Lung (tissue), 12 donors: Measurements from ENCODE around the gene LDLRAD4. TPM values are rescaled to one million over a fixed set of nuclear protein-coding genes. Genes with fewer than 3 reads are reported as not detected.

Experiments
- ATAC-seq: fragments of 200-7000 bp; cut with Tn5 transposase; one replicate; pipeline ENCODE4 v1.9.1; 2020; ENCODE audit warnings: moderate number of reproducible peaks; ENCODE audit not compliant: insufficient read depth, low FRiP score
- DNase-seq, 3 donors: peaks; one replicate each; pipeline ENCODE4 v3.0.0-alpha.2; 2013 to 2017
- H3K27ac ChIP-seq, 2 donors: one replicate each; pipeline ENCODE4 v1.5.1; 2013; ENCODE audit warnings: mild to moderate bottlenecking in 2 of 2, moderate library complexity in 2 of 2, control low read depth in 1 of 2, inconsistent platforms in 1 of 2, low read depth in 1 of 2, low read length in 1 of 2
- H3K27me3 ChIP-seq, 3 donors: one replicate each; pipeline ENCODE4 v1.5.1; 2013; ENCODE audit warnings: low read length in 2 of 3; ENCODE audit not compliant: control insufficient read depth in 3 of 3, insufficient read depth in 3 of 3
- H3K36me3 ChIP-seq, 4 donors: one replicate each; pipeline ENCODE4 v1.5.1; 2013; ENCODE audit warnings: low read length in 4 of 4, mild to moderate bottlenecking in 1 of 4, moderate library complexity in 1 of 4; ENCODE audit not compliant: control insufficient read depth in 4 of 4, insufficient read depth in 4 of 4
- H3K4me1 ChIP-seq, 5 donors: one replicate each; pipeline ENCODE4 v1.5.1; 2013; ENCODE audit warnings: low read length in 5 of 5, mild to moderate bottlenecking in 2 of 5, moderate library complexity in 1 of 5; ENCODE audit not compliant: control insufficient read depth in 5 of 5, insufficient read depth in 5 of 5
- H3K4me3 ChIP-seq: one replicate; pipeline ENCODE4 v1.5.1; 2013; ENCODE audit warnings: mild to moderate bottlenecking, control low read depth, moderate library complexity
- H3K9ac ChIP-seq, 2 donors: one replicate each; pipeline ENCODE4 v1.5.1; 2013; ENCODE audit warnings: low read length in 2 of 2, control low read depth in 1 of 2; ENCODE audit not compliant: insufficient read depth in 1 of 2
- H3K9me3 ChIP-seq, 4 donors: one replicate each; pipeline ENCODE4 v1.5.1; 2013; ENCODE audit warnings: low read length in 3 of 4, mild to moderate bottlenecking in 1 of 4, moderate library complexity in 1 of 4; ENCODE audit not compliant: control insufficient read depth in 4 of 4, insufficient read depth in 3 of 4
- WGBS, 2 donors: extraction: QIAGEN DNeasy Blood & Tissue Kit; methylation state at CpG; one replicate each; pipeline ENCODE4 v1.1.7; 2013; 5-methylcytosine and 5-hydroxymethylcytosine counted together
- polyA plus RNA-seq, 2 donors: library from polyadenylated mRNA; stranded (reverse); fragments of 200-250 nt; gene quantifications; one replicate each; pipeline ENCODE4 v1.2.1, GENCODE V29; 2013
- total RNA-seq, 2 donors: library from RNA; depleted of rRNA in 1 of 2; stranded (reverse); fragments of >200 nt in 1 of 2; gene quantifications; one replicate each; pipeline ENCODE4 v1.2.1, GENCODE V29; 2014 to 2021
- TF ChIP-seq, protein P1 (sequence below): IDR thresholded peaks from 2 replicates; pipeline ENCODE4 v1.5.1; 2012; ENCODE audit warnings: mild to moderate bottlenecking; ENCODE audit errors: control extremely low read depth, extremely low read depth
- donor health status: control.
- donor health status: control.
- donor health status: Bipolar disorder and iron deficiency.
- donor health status: healthy.
- donor health status: DM: yes; HTN: yes; CAD: no.

LDLRAD4 gene
- total and polyA plus RNA-seq, 4 donors = 3.2 to 62.4 (median 19.9) TPM

DNA sequence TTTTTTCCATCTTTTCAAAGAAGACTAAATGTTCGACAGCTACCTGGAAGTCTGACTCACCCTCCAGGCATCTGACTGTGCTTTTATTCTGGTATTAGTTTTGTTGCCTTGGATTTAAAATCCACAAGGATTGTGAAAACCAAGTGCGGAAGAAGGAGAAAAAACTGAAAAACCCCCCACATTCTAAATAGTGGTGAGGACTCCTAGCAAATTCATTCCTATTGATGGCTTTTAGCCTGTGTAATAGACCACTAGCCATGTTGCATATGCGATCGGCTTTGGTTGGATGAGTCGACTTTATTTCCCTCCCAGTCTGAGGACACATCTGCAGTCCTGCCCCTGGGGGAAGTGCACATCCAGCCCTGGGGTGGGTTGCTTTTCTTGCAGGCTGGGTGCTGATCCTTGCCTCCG lies 16.9 kb downstream of the LDLRAD4 start:
- H3K4me1 ChIP-seq = peaks cover 0 to 35% (median 4%) of the 10 kb centered on the region in 5 donors
- H3K9ac ChIP-seq = no peak overlapping the region
- no peak for ATAC-seq
- no peaks in the 10 kb centered on the region for H3K27me3 ChIP-seq
- peak in 1 of 3 donors; percentile 13 for DNase-seq
- H3K27ac ChIP-seq = no peak overlapping the region
- WGBS, 2 donors = 68 to 76% methylated on average over 6 of the region's 6 CpGs
- H3K4me3 ChIP-seq = no peak overlapping the region
- TF ChIP-seq, protein P1, sequence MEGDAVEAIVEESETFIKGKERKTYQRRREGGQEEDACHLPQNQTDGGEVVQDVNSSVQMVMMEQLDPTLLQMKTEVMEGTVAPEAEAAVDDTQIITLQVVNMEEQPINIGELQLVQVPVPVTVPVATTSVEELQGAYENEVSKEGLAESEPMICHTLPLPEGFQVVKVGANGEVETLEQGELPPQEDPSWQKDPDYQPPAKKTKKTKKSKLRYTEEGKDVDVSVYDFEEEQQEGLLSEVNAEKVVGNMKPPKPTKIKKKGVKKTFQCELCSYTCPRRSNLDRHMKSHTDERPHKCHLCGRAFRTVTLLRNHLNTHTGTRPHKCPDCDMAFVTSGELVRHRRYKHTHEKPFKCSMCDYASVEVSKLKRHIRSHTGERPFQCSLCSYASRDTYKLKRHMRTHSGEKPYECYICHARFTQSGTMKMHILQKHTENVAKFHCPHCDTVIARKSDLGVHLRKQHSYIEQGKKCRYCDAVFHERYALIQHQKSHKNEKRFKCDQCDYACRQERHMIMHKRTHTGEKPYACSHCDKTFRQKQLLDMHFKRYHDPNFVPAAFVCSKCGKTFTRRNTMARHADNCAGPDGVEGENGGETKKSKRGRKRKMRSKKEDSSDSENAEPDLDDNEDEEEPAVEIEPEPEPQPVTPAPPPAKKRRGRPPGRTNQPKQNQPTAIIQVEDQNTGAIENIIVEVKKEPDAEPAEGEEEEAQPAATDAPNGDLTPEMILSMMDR = no peak
- no peaks in the 10 kb centered on the region for H3K36me3 ChIP-seq
- peaks cover 0 to 3% (median 0%) of the 10 kb centered on the region in 4 donors for H3K9me3 ChIP-seq

DNA sequence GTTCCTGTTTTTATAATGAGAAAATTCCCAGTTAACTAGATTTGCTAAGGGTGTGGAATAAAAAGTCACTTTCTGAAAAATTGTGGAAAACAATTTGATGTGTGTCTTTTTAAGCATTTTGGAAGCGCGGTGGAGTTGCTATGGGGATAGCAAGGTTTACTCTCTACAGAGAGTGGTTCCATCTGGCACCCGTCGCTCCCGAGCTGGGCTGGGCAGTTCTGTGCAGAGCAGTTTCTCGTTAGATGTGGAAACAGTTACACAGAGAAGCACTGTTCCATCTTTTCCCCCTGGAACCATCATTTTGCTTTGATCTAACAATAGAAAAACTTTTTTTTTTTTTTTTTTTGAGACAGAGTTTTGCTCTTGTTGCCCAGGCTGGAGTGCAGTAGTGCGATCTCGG lies 17.4 kb downstream of the LDLRAD4 start:
- H3K27me3 ChIP-seq = no peaks in the 10 kb centered on the region
- no peak overlapping the region for H3K27ac ChIP-seq
- DNase-seq (peak; percentile 88 to 92 (median 92)), ATAC-seq (no peak)
- peaks cover 0 to 5% (median 0%) of the 10 kb centered on the region in 4 donors for H3K9me3 ChIP-seq
- 78 to 79% methylated on average over 8 of the region's 8 CpGs for WGBS, 2 donors
- TF ChIP-seq, protein P1 = no peak
- H3K9ac ChIP-seq = no peak overlapping the region
- H3K4me3 ChIP-seq = no peak overlapping the region
- no peaks in the 10 kb centered on the region for H3K36me3 ChIP-seq
- H3K4me1 ChIP-seq = peaks cover 0 to 34% (median 3%) of the 10 kb centered on the region in 5 donors

DNA sequence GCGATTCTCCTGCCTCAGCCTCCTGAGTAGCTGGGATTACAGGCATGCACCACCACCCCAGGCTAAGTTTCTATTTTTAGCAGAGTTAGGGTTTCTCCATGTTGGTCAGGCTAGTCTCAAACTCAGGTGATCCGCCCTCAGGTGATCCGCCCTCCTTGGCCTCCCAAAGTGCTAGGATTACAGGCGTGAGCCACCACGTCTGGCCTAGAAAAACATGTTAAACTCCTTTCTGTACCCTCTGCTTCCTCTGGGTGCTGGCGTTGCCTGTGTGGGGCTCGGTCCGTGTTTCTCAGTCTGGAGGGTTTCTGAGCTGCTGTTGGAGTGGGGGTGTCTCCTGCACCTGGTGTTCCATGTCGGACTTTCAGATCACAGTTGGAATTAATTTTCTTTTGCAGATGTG lies 17.9 kb downstream of the LDLRAD4 start:
- no peak overlapping the region for H3K4me3 ChIP-seq
- DNase-seq (no peak), ATAC-seq (no peak)
- WGBS, 2 donors = 94 to 96% methylated on average over 9 of the region's 9 CpGs
- peaks cover 0 to 30% (median 2%) of the 10 kb centered on the region in 5 donors for H3K4me1 ChIP-seq
- H3K9ac ChIP-seq = no peak overlapping the region
- no peaks in the 10 kb centered on the region for H3K36me3 ChIP-seq
- peaks cover 0 to 5% (median 0%) of the 10 kb centered on the region in 4 donors for H3K9me3 ChIP-seq
- no peaks in the 10 kb centered on the region for H3K27me3 ChIP-seq
- H3K27ac ChIP-seq = no peak overlapping the region
- TF ChIP-seq, protein P1 = no peak

DNA sequence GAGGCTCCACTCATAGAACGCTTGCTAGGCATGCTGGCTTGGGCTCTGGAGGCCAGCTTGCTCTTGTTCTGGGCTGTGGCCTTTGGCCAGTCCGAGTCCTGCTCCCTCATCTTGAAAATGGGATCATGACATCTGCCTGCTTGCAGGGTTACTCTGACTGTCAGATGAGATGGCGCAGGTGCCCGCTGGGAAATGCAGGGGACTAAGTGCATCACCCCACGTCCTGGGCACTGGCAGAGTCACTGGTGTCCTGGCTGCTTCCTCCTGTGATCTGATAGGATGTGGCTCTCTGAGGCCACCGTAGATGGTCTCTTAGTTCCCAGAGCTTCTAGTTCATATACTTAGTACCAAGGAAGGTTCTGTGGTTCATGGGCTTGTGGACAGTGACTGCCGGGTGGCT lies 18.5 kb downstream of the LDLRAD4 start:
- TF ChIP-seq, protein P1 = no peak
- no peak overlapping the region for H3K27ac ChIP-seq
- H3K36me3 ChIP-seq = no peaks in the 10 kb centered on the region
- peaks cover 0 to 24% (median 2%) of the 10 kb centered on the region in 5 donors for H3K4me1 ChIP-seq
- H3K9ac ChIP-seq = no peak overlapping the region
- peaks cover 0 to 5% (median 0%) of the 10 kb centered on the region in 4 donors for H3K9me3 ChIP-seq
- WGBS, 2 donors = 85 to 90% methylated on average over 7 of the region's 7 CpGs
- no peaks in the 10 kb centered on the region for H3K27me3 ChIP-seq
- DNase-seq (no peak), ATAC-seq (no peak)
- H3K4me3 ChIP-seq = no peak overlapping the region
